Measurements from ENCODE around the gene HP1BP3.

- TF ChIP-seq CTCF (IDR thresholded peaks at IDR 0.05) (no peak), POLR2AphosphoS5 (IDR thresholded peaks at IDR 0.05; ENCODE audit: low read depth, low read length) (no peak)
- TF ChIP-seq, protein P1, sequence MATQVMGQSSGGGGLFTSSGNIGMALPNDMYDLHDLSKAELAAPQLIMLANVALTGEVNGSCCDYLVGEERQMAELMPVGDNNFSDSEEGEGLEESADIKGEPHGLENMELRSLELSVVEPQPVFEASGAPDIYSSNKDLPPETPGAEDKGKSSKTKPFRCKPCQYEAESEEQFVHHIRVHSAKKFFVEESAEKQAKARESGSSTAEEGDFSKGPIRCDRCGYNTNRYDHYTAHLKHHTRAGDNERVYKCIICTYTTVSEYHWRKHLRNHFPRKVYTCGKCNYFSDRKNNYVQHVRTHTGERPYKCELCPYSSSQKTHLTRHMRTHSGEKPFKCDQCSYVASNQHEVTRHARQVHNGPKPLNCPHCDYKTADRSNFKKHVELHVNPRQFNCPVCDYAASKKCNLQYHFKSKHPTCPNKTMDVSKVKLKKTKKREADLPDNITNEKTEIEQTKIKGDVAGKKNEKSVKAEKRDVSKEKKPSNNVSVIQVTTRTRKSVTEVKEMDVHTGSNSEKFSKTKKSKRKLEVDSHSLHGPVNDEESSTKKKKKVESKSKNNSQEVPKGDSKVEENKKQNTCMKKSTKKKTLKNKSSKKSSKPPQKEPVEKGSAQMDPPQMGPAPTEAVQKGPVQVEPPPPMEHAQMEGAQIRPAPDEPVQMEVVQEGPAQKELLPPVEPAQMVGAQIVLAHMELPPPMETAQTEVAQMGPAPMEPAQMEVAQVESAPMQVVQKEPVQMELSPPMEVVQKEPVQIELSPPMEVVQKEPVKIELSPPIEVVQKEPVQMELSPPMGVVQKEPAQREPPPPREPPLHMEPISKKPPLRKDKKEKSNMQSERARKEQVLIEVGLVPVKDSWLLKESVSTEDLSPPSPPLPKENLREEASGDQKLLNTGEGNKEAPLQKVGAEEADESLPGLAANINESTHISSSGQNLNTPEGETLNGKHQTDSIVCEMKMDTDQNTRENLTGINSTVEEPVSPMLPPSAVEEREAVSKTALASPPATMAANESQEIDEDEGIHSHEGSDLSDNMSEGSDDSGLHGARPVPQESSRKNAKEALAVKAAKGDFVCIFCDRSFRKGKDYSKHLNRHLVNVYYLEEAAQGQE (IDR thresholded peaks at IDR 0.05; ENCODE audit: insufficient read depth in 1 of 2, low read depth in 2 of 2, low read length in 1 of 2) = no peak
Measured at GRCh38 chr1:20703124-20703756, 83.9 kb downstream of the HP1BP3 start.

Measured in Panc1 (cell line).